ENCODE data around the gene IMPA2.

IMPA2 gene

GRCh38 chr18:11996907-11997306, 15.6 kb downstream of the IMPA2 start:
- TF ChIP-seq CTCF (IDR thresholded peaks at IDR 0.05; ENCODE audit: extremely low read depth, insufficient read depth, missing control alignments) = no peak
- DNase-seq (ENCODE audit: low spot score) = no peak
- in situ Hi-C loops (cut with MboI; ENCODE audit: low pct_unique_long_range_greater_than_20kb, low sequenced_read_pairs, unreplicated experiment) = no loop called here

GRCh38 chr18:11997466-11997865, 16.2 kb downstream of the IMPA2 start:
- DNase-seq (ENCODE audit: low spot score) = no peak
- in situ Hi-C loops (cut with MboI; ENCODE audit: low pct_unique_long_range_greater_than_20kb, low sequenced_read_pairs, unreplicated experiment) = no loop called here
- no peak for TF ChIP-seq CTCF (IDR thresholded peaks at IDR 0.05; ENCODE audit: extremely low read depth, insufficient read depth, missing control alignments)

GRCh38 chr18:11998193-11998592, 16.9 kb downstream of the IMPA2 start:
- DNase-seq (ENCODE audit: low spot score) = no peak
- in situ Hi-C loops (cut with MboI; ENCODE audit: low pct_unique_long_range_greater_than_20kb, low sequenced_read_pairs, unreplicated experiment) = no loop called here
- no peak for TF ChIP-seq CTCF (IDR thresholded peaks at IDR 0.05; ENCODE audit: extremely low read depth, insufficient read depth, missing control alignments)

- in situ Hi-C loops (cut with MboI; ENCODE audit: low pct_unique_long_range_greater_than_20kb, low sequenced_read_pairs, unreplicated experiment) = no loop called here
- no peak for TF ChIP-seq CTCF (IDR thresholded peaks at IDR 0.05; ENCODE audit: extremely low read depth, insufficient read depth, missing control alignments)
- DNase-seq (ENCODE audit: low spot score) = no peak
Measured at GRCh38 chr18:11999429-11999828, 18.1 kb downstream of the IMPA2 start.

- DNase-seq (ENCODE audit: low spot score) = no peak
- no peak for TF ChIP-seq CTCF (IDR thresholded peaks at IDR 0.05; ENCODE audit: extremely low read depth, insufficient read depth, missing control alignments)
- in situ Hi-C loops (cut with MboI; ENCODE audit: low pct_unique_long_range_greater_than_20kb, low sequenced_read_pairs, unreplicated experiment) = no loop called here
Measured at GRCh38 chr18:12000072-12000659, 18.9 kb downstream of the IMPA2 start.

- DNase-seq (ENCODE audit: low spot score) = no peak
- TF ChIP-seq CTCF (IDR thresholded peaks at IDR 0.05; ENCODE audit: extremely low read depth, insufficient read depth, missing control alignments) = no peak
- in situ Hi-C loops (cut with MboI; ENCODE audit: low pct_unique_long_range_greater_than_20kb, low sequenced_read_pairs, unreplicated experiment) = no loop called here
Measured at GRCh38 chr18:12001421-12001820, 20.1 kb downstream of the IMPA2 start.

- no peak for DNase-seq (ENCODE audit: low spot score)
- no peak for TF ChIP-seq CTCF (IDR thresholded peaks at IDR 0.05; ENCODE audit: extremely low read depth, insufficient read depth, missing control alignments)
- in situ Hi-C loops (cut with MboI; ENCODE audit: low pct_unique_long_range_greater_than_20kb, low sequenced_read_pairs, unreplicated experiment) = no loop called here
Measured at GRCh38 chr18:12003894-12004293, 22.6 kb downstream of the IMPA2 start.
